Adrenal gland (tissue), 5 donors: ENCODE data around the gene MAP2K6.

Source experiments
- POLR2A ChIP-seq, 2 donors: fragments of 450-650 bp; IDR thresholded peaks; one replicate each; pipeline ENCODE4 v1.6.1; 2017; ENCODE audit warnings: antibody characterized with exemption in 2 of 2, mild to moderate bottlenecking in 2 of 2, moderate library complexity in 1 of 2
- TF ChIP-seq, protein P1 (sequence below), 6 experiments: fragments of 450-650 bp in 4 of 6; fragments of 200-600 bp in 2 of 6; sonication (generic) in 1 of 6; IDR thresholded peaks; 1 replicate in 5 of 6; 2 replicates in 1 of 6; pipeline versions ENCODE4 v1.5.1 to v1.8.0; 2016 to 2021; ENCODE audit warnings: antibody characterized with exemption in 6 of 6, mild to moderate bottlenecking in 2 of 6, moderate library complexity in 1 of 6
- donor health status: DM: no; HTN: no; CAD: no.

DNA sequence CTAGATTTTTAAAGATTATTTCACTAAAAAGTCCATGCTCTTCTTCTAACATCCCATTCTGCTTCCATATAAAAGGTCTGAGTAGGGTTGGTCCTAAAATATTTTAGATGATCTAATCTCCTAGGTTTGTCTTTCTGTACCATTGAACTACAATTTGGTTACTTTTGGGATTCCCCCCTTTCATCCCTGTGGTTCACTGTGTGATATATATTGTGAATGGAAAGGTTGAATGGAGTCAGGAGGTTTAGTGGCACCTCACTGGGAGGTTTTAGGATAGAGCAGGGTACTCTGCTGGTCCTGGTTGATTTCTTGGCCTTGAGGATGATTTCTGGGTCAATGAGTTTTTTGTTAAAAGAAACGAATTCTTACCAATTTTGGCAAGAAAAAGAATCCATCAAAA is 29.5 kb downstream of the MAP2K6 start:
- TF ChIP-seq POLR2A (IDR thresholded peaks at IDR 0.05): no peak
- TF ChIP-seq, protein P1, sequence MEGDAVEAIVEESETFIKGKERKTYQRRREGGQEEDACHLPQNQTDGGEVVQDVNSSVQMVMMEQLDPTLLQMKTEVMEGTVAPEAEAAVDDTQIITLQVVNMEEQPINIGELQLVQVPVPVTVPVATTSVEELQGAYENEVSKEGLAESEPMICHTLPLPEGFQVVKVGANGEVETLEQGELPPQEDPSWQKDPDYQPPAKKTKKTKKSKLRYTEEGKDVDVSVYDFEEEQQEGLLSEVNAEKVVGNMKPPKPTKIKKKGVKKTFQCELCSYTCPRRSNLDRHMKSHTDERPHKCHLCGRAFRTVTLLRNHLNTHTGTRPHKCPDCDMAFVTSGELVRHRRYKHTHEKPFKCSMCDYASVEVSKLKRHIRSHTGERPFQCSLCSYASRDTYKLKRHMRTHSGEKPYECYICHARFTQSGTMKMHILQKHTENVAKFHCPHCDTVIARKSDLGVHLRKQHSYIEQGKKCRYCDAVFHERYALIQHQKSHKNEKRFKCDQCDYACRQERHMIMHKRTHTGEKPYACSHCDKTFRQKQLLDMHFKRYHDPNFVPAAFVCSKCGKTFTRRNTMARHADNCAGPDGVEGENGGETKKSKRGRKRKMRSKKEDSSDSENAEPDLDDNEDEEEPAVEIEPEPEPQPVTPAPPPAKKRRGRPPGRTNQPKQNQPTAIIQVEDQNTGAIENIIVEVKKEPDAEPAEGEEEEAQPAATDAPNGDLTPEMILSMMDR (IDR thresholded peaks at IDR 0.05): no peak
